Breast epithelium (tissue), 3 donors: Measurements from ENCODE around the gene MYRF.

Source experiments
- POLR2A ChIP-seq: fragments of 450-650 bp; IDR thresholded peaks from one replicate; pipeline ENCODE4 v1.6.1; 2016; ENCODE audit warnings: antibody characterized with exemption, mild to moderate bottlenecking, moderate library complexity
- TF ChIP-seq, protein P1 (sequence below), 3 donors: fragments of 450-650 bp; IDR thresholded peaks; one replicate each; pipeline ENCODE4 v1.5.1; 2016 to 2017; ENCODE audit warnings: antibody characterized with exemption in 3 of 3, mild to moderate bottlenecking in 3 of 3, moderate library complexity in 3 of 3

GRCh38 chr11:61775106-61775505, 22.7 kb downstream of the MYRF start:
- TF ChIP-seq POLR2A = no peak
- TF ChIP-seq, protein P1, sequence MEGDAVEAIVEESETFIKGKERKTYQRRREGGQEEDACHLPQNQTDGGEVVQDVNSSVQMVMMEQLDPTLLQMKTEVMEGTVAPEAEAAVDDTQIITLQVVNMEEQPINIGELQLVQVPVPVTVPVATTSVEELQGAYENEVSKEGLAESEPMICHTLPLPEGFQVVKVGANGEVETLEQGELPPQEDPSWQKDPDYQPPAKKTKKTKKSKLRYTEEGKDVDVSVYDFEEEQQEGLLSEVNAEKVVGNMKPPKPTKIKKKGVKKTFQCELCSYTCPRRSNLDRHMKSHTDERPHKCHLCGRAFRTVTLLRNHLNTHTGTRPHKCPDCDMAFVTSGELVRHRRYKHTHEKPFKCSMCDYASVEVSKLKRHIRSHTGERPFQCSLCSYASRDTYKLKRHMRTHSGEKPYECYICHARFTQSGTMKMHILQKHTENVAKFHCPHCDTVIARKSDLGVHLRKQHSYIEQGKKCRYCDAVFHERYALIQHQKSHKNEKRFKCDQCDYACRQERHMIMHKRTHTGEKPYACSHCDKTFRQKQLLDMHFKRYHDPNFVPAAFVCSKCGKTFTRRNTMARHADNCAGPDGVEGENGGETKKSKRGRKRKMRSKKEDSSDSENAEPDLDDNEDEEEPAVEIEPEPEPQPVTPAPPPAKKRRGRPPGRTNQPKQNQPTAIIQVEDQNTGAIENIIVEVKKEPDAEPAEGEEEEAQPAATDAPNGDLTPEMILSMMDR (IDR thresholded peaks at IDR 0.05) = no peak
